Progenitor cell of endocrine pancreas (in vitro differentiated cells): Measurements from ENCODE around the gene NDFIP1. TPM values are rescaled to one million over a fixed set of nuclear protein-coding genes. Genes with fewer than 3 reads are reported as not detected.

Experiments
- DNase-seq: peaks from one replicate; pipeline ENCODE4 v3.0.0; 2021; ENCODE audit warnings: low spot score; ENCODE audit not compliant: unreplicated experiment
- H3K27ac Mint-ChIP-seq: 2 replicates; pipeline ENCODE4 v1.8.0; 2021; ENCODE audit warnings: mild to moderate bottlenecking, moderate library complexity, mixed read lengths
- H3K27me3 Mint-ChIP-seq: 2 replicates; pipeline ENCODE4 v1.8.0; 2021; ENCODE audit warnings: mixed read lengths
- H3K36me3 Mint-ChIP-seq: 2 replicates; pipeline ENCODE4 v1.8.0; 2022; ENCODE audit warnings: mixed read lengths; ENCODE audit not compliant: insufficient read depth
- H3K4me1 Mint-ChIP-seq: 2 replicates; pipeline ENCODE4 v1.8.0; 2021; ENCODE audit warnings: low read depth, mixed read lengths
- H3K4me3 Mint-ChIP-seq: 2 replicates; pipeline ENCODE4 v1.8.0; 2021; ENCODE audit warnings: low read depth, mild to moderate bottlenecking, moderate library complexity, mixed read lengths
- H3K9me3 Mint-ChIP-seq: 2 replicates; pipeline ENCODE4 v1.8.0; 2021; ENCODE audit warnings: low read depth, mixed read lengths
- CTCF ChIP-seq: fragments of 200-600 bp; sonication (generic); IDR thresholded peaks from one replicate; pipeline ENCODE4 v1.5.0; 2021; ENCODE audit warnings: antibody characterized with exemption, mild to moderate bottlenecking; ENCODE audit not compliant: unreplicated experiment
- total RNA-seq: library from RNA; stranded (reverse); gene quantifications from 2 replicates; pipeline ENCODE4 v1.2.1, GENCODE V29; 2021

Gene NDFIP1
- total RNA-seq, 1 donor from 2014 or later, result 247 TPM

- no peak overlapping the region for H3K4me3 Mint-ChIP-seq
- H3K9me3 Mint-ChIP-seq, result no peaks in the 10 kb centered on the region
- no peaks in the 10 kb centered on the region for H3K36me3 Mint-ChIP-seq
- no peak overlapping the region for H3K27ac Mint-ChIP-seq
- no peak for TF ChIP-seq CTCF
- H3K27me3 Mint-ChIP-seq, result peaks cover 12% of the 10 kb centered on the region
- H3K4me1 Mint-ChIP-seq, result peaks cover 2% of the 10 kb centered on the region
- no peak for DNase-seq
Measured at GRCh38 chr5:142176255-142176654, 67.7 kb downstream of the NDFIP1 start.

GRCh38 chr5:142178651-142179050 is 70.1 kb downstream of the NDFIP1 start:
- no peak for TF ChIP-seq CTCF
- H3K9me3 Mint-ChIP-seq, result no peaks in the 10 kb centered on the region
- H3K4me1 Mint-ChIP-seq, result peaks cover 4% of the 10 kb centered on the region
- no peak overlapping the region for H3K4me3 Mint-ChIP-seq
- H3K27me3 Mint-ChIP-seq, result peaks cover 12% of the 10 kb centered on the region
- H3K36me3 Mint-ChIP-seq, result no peaks in the 10 kb centered on the region
- DNase-seq, result no peak
- no peak overlapping the region for H3K27ac Mint-ChIP-seq

GRCh38 chr5:142179776-142180387 is 71.3 kb downstream of the NDFIP1 start:
- H3K27ac Mint-ChIP-seq, result no peak overlapping the region
- H3K36me3 Mint-ChIP-seq, result no peaks in the 10 kb centered on the region

GRCh38 chr5:142181096-142181495 is 72.5 kb downstream of the NDFIP1 start:
- DNase-seq, result no peak
- H3K27me3 Mint-ChIP-seq, result peaks cover 2% of the 10 kb centered on the region
- peaks cover 2% of the 10 kb centered on the region for H3K4me1 Mint-ChIP-seq
- H3K4me3 Mint-ChIP-seq, result no peak overlapping the region
- no peak overlapping the region for H3K27ac Mint-ChIP-seq
- H3K36me3 Mint-ChIP-seq, result no peaks in the 10 kb centered on the region
- H3K9me3 Mint-ChIP-seq, result no peaks in the 10 kb centered on the region
- no peak for TF ChIP-seq CTCF

More at GRCh38 chr5:142179776-142180387, 71.3 kb downstream of the NDFIP1 start:
- no peaks in the 10 kb centered on the region for H3K9me3 Mint-ChIP-seq
- peaks cover 4% of the 10 kb centered on the region for H3K4me1 Mint-ChIP-seq
- no peak for TF ChIP-seq CTCF
- no peak for DNase-seq
- H3K27me3 Mint-ChIP-seq, result peaks cover 10% of the 10 kb centered on the region
- no peak overlapping the region for H3K4me3 Mint-ChIP-seq

GRCh38 chr5:142181547-142182163 is 73.1 kb downstream of the NDFIP1 start:
- no peak for DNase-seq
- TF ChIP-seq CTCF, result no peak
- H3K36me3 Mint-ChIP-seq, result no peaks in the 10 kb centered on the region
- H3K27me3 Mint-ChIP-seq, result peaks cover 2% of the 10 kb centered on the region
- H3K4me3 Mint-ChIP-seq, result no peak overlapping the region
- H3K27ac Mint-ChIP-seq, result no peak overlapping the region
- no peaks in the 10 kb centered on the region for H3K9me3 Mint-ChIP-seq
- peaks cover 3% of the 10 kb centered on the region for H3K4me1 Mint-ChIP-seq
